ENCODE data around the gene SAMM50.

The SAMM50 gene

GRCh38 chr22:43946384-43946667 is 8.9 kb upstream of the SAMM50 start:
- no peak for DNase-seq

DNA sequence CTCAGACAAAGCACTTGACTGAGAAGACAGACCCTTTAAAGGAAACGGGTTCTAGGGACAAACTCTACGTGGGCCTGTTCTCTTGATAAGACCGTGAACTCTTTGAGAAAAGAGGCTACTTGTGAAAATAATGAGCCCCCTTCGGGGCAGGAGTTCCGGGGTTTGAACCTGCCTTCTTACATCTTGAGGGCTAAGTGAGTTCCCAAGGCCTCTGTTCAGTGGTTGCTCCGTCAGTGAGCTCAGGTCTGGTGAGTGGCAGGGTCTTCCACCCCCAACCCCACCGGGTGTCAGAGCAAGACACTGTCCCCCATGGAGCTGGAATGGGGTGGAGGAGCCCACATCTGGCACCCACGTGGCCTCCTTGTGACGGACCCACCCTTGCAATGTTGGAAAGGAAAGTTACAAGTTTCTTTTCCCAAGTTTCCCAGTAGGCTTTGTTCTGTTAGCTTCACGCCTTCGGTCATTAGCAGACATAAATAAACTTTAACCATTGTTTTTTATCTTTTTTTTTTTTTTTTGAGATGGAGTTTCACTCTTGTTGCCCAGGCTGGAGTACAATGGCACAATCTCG is 6.3 kb upstream of the SAMM50 start:
- DNase-seq: no peak

GRCh38 chr22:43951391-43951790 is 3.9 kb upstream of the SAMM50 start:
- DNase-seq: no peak

DNA sequence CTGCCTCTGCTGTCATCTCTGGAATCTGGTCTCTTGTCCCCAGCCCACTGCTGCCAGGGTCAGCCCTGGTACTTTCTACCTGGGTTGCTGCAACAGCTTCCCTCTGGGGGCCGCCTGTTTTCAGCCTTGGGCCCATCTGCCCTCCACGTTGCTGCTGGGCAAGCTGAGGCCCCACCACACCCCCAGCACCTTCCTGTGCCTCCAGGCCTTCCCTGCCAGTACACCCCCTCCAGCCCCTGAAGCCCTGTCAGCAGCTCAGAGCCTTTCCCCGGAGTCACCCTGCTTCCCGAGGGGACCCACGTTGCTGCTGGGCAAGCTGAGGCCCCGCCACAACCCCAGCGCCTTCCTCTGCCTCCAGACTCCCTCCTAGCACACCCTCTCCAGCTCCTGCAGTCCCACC is 3.3 kb upstream of the SAMM50 start:
- no peak for DNase-seq

GRCh38 chr22:43953988-43954785 is 1.1 kb upstream of the SAMM50 start:
- DNase-seq: no peak

- no peak for DNase-seq
Observed at GRCh38 chr22:43955883-43956782, 891 bp downstream of the SAMM50 start.

GRCh38 chr22:43956805-43957463 is 1.7 kb downstream of the SAMM50 start:
- no peak for DNase-seq

GRCh38 chr22:43957871-43958270 is 2.6 kb downstream of the SAMM50 start:
- DNase-seq: no peak

DNA sequence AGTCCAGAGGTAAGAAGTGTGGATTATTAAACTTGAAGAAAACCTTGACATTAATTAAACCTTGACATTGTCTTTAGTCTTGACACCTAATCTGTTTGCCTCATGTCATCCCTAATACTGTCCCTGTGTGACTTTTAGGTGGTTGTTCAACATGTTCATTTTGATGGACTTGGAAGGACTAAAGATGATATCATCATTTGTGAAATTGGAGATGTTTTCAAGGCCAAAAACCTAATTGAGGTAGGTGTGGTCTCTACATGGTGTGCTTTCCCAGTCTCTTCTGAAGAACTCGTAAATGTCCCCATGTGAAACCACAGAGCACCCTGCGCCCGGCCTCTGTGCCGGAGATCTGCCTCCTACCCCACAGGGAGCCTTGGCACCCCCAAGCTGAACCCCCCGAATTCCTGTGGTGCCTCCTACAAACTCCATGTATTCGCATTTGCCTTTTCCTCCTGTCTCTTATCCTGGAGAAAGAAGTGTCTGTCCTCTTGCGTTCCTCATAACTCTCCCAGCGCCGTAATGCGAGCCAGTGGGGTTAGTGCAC is 9.1 kb downstream of the SAMM50 start:
- no peak for DNase-seq

GRCh38 chr22:43967069-43967468 is 11.8 kb downstream of the SAMM50 start:
- DNase-seq: no peak

DNA sequence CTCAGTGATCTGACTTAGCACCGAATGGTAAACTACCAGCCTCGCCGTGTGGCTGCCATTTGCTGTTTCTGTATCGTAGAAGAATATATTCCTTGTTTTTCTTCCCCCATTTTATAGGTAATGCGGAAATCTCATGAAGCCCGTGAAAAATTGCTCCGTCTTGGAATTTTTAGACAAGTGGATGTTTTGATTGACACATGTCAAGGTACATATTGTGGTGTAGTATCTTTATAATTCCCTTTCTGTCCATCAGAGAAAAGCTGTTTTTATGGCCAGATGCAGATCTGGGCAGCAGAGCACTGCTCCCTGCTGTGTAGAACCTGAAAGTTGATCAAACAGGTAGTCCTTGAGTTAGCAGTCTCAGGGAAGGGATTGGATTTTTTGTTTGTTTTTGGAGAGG is 13.4 kb downstream of the SAMM50 start:
- DNase-seq: no peak

- DNase-seq: no peak
Observed at GRCh38 chr22:43969021-43969878, 14.0 kb downstream of the SAMM50 start.

DNA sequence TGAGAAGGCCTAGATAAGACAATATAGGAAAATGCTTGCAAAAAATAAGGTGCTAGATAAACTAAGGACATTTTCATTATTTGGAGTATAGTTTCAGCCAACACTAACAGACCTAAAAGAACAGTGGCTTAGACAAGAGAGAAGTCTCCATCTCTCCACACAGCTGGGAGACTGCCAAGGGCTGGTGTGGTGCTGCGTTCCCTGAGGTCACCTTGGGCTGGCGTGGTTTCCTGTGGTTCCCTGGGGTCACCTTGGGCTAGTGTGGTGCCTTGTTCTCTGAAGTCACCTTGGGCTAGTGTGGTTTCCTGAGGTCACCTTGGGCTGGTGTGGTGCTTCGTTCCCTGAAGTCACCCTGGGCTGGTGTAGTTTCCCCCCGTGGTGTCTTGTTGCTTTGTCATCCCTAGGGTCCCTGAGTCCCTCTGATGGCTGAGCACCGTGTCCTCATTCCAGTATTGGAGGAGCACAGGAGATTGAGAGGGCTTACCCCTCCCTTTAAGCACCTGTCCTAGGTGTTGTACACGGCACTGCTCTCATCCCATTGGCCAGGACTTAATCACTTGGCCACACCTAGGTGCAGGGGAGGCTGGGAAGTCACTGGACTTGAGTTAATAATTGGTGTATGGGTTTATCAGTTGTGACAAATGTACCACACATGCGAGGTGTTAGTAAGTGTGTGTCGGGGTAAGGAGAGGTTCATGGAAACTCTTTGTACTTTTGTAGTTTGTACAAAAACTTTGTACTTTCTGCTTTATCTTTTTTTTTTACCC is 14.9 kb downstream of the SAMM50 start:
- DNase-seq: no peak

- no peak for DNase-seq
Observed at GRCh38 chr22:43971112-43971511, 15.9 kb downstream of the SAMM50 start.

DNA sequence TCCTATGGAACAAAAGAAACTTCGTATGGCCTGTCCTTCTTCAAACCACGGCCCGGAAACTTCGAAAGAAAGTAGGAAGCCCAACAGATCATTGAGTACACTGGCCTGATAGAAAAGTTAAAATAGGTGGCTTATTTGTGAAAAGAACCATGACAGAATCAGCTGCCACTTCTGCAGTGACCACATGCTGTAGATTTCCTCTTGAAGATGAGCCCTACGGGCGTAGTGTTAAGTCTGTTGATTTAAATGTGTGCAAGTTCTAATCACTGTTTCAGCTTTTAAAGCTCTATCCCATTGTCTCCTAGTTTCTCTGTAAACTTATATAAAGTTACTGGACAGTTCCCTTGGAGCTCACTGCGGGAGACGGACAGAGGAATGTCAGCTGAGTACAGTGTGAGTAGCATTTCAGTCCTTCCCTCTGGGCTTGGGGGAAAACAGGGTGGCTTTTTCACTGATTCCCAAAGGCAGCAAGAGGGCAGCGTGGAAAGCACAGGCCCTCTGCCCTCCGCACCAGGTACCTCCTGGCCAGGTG is 17.8 kb downstream of the SAMM50 start:
- DNase-seq: no peak

- DNase-seq: no peak
Observed at GRCh38 chr22:43974028-43974545, 18.8 kb downstream of the SAMM50 start.

DNA sequence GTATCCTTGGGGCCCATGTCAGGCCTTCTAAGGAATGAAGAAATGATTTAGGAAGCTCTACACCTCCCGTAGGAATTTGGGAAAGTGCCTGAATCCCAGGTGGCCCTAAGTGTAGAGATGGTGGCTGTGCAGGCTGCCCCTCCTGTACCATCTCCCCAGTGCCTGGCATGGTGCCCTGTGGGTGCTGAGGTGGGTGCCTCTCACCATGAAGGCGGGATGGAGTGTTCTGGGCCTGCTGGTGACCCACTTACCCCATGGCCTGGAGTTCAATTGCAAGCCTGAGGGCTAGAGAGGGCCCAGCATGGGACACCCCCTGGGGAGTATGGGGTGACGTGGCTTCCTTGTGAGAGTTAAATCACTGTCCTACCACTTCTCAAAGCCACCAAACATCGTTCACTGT is 19.8 kb downstream of the SAMM50 start:
- no peak for DNase-seq

- DNase-seq: no peak
Observed at GRCh38 chr22:43976861-43977795, 21.9 kb downstream of the SAMM50 start.

DNA sequence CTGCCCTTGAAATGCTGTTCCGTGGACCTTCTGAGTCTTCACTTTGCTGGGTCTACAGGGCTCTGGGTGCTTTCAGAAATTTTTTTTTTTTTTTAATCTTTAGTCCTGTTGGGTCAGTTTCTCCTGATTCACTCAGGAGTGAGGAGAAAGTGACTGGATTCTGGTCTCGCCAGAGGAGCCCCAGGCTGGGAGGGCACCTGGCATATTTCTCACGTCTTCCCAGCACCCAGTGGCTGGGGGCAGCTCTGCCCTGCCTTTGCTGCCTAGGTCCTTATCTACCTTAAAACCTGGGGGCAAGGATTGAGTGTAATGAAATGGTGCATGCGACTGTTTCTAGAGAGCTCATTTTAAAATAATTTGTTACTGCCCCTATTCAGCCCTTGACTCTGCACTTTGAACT is 23.3 kb downstream of the SAMM50 start:
- DNase-seq: no peak

DNA sequence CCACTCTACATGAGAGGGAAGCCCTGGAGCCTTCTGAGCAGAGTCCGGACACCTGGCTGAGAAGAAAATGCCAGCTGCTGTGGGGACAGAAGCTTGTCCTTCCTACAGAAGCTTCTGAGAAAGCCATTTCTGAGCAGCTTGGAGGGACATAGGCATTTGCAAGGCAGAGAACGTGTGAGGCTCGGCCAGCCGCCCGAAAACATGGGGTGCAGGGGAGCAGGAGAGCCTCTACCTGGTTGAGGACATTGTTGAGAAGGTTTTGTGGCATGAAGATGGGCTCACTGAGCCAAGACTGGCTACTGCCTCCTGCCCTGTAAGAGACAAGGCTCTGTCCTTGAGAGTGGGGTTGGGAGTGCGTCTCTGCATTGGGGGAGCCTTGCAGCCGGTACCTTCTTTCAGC is 25.3 kb downstream of the SAMM50 start:
- DNase-seq: no peak
